Activated naive CD4-positive, alpha-beta T cell treated with Interleukin-2 at 50 U/mL for 16 hours (primary cell): ENCODE measurements around the gene SUPT7L.
A peak's percentile ranks its signal among the peaks of the same experiment; 100 is the strongest.
"Not testable (repeated sequence)": the region's sequence is repeated elsewhere in the genome, so short reads cannot be mapped to it uniquely, and the experiment has no call there.

Experiments used
- DNase-seq: peaks from one replicate; pipeline ENCODE4 v3.0.0-alpha.2; 2020

Gene SUPT7L

GRCh38 chr2:27634291-27634690 lies 29.1 kb downstream of the SUPT7L start:
- DNase-seq = no peak

- DNase-seq = not testable (repeated sequence)
Measured at GRCh38 chr2:27630257-27630656, 33.2 kb downstream of the SUPT7L start.

DNA sequence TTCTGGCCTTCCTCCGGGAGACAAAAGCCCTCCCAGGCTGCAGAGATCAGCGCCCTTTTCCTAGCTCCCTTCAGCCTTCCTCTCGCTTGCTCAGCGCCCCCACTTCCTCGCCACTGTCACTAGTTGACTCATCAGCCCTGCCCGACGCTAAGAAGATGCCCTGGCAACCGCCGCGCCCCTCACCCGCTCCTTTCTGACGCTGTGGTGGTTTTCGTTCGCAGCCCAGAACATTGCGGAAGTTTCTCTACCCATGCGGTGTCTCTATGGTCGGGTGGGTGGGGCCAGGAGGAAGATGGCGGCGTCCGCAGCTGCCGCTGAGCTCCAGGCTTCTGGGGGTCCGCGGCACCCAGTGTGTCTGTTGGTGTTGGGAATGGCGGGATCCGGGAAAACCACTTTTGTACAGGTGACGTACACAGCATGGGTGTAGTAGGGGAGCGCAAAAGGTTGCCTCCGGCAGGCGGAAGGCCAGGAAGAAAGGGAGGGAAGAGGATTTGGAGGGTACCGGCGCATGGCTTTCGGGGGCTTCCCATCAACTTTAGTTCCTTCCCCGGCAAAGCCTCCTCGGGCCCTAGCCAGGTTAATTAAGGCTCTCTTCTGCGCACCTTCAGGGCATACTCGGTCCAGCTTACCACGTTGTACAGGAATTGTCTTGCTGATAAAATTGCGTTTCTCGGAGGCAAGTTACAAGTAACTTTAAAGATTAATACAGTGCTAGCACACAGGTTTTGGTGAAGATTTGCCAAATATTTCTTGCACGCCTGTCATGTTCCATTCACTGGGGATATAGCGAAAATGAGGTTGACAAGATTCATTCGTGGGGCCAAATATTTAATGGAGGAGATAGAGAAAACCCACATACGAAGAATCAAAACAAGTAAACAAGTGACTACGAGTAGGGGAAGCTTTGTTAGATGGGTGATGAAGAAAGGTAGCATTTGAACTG lies 34.4 kb downstream of the SUPT7L start, which contains the start of the genes CCDC121 and GPN1:
Gene CCDC121, minus strand, starts transcription at position 246 of the 943 bp plus-strand sequence. CDS start 1,213 bp downstream, outside the sequence.
Gene GPN1, plus strand, starts transcription at position 284 of the 943 bp plus-strand sequence. Its CDS starts 9 bp downstream, at position 293.
- DNase-seq = peak; percentile 96

DNA sequence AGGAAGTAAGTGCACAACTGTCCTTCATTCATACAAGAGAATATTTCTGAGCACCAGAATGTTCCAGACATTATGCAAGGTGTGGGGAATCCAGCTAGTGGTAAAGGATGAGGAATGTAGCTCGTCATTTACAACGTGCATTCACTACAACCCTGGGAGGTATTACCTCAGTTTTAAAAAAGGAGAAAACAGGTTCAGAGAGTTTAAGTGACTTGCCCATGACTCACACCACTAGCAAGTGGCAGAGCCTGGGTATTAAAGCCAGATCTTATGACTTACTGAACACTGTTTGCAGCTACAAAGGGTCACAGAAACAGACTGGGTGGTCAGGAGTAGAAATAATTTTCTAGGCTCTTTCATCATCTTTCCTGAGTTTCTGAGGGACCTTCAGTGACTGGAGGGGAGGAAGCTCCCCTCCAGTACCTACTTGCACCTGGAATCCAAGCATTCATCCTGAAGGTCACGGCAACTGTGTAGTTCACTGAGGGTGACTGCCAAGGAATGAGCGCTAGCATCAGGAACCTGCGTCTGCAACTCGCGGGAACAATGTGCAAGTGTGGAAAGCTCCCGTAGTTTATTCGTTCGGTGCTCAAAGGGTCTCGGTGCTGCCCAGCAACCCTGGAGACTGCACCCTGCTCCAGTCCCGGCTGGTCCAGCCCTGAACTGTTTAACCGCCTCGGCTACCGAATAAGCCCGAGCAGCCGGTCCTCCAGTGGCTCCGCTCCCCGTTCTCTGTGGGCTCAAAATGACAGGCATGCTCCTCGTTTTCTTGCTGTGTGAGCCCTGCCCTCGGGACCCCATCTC lies 35.2 kb downstream of the SUPT7L start:
- peak; percentile 4 for DNase-seq

- not testable (repeated sequence) for DNase-seq
Measured at GRCh38 chr2:27626921-27627320, 36.5 kb downstream of the SUPT7L start.

DNA sequence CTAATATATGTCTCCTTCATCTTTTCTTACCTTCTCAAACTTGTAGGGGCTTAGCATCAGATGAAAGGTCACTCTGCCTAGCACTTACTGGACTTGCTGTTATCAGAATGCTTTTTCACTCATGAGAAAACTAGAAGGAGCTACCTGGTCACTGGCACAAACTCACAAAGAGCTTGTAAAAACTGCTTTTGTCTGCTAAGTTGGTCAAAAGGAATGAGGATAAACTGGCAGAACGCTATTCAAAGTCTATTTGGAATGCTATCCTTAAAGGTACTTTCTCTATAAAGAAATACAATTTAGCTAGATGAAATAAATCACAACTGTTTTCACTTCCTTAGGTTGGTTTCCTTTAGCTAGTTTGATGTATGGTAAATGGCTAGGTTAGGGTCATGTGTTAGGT lies 37.1 kb downstream of the SUPT7L start:
- DNase-seq = not testable (repeated sequence)

DNA sequence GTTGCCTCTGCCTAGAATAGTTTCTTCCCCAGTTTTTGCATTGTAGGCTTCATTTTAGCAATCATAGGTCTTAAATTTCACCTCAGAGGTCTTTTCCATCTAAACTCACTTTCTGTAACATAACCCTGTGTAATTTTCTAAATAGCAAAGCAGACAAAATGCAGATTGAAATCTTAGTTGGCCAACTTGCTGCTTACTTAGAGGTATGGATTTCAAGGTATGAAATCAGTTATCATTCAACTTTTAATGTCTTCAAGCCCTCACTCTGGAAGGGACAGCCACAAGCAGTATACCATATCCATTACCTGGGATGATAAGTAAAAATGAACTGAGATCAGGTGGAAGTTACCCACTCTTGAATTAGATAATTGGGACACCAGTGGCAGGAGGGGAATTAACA lies 38.5 kb downstream of the SUPT7L start:
- no peak for DNase-seq

- no peak for DNase-seq
Measured at GRCh38 chr2:27622921-27623384, 40.5 kb downstream of the SUPT7L start.

GRCh38 chr2:27621524-27621923 lies 41.9 kb downstream of the SUPT7L start:
- DNase-seq = no peak

DNA sequence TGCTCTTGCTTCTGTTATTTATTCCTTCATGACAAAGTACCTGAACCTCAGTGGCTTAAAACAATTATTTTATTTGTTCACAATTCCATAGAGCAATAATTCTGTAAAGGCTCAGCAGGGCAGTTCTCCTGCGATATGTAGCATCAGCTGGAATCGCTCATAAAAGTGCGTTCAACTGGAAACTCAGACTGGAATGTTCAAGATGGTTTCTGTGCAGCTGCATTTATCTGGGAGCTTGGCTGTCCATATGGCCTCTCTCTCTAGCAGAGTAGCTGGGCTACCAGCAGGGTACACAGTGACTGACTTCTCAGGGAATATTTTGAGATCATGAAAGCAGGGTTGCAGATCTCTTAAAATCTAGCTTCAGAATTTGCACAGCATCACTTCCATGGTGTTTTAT lies 48.1 kb downstream of the SUPT7L start:
- DNase-seq = no peak

DNA sequence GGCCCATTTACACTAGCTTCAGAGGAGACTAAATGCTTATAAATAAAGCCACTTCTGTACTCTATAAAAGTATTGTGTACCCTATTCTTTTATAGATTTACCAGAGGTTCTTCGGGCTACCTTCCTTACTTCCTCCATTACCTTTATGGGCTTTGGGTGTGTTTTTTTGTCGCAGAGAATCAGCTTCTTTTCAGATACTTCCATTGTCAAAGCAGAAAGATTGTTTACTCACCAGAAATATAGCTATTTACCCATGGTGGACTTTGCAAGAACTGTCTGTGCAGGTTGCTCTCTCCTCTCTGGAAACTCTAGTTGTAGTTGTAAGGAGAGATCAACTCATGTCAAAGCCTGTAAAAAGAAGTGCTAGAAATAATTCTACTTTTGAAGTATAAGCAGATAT lies 49.4 kb downstream of the SUPT7L start:
- DNase-seq = no peak

- DNase-seq = no peak
Measured at GRCh38 chr2:27606611-27607010, 56.8 kb downstream of the SUPT7L start.
